Ovary (tissue), 3 donors: ENCODE results near the gene MCCD1.

Source experiments
- POLR2A ChIP-seq: fragments of 450-650 bp; IDR thresholded peaks from one replicate; pipeline ENCODE4 v1.6.1; 2017; ENCODE audit warnings: antibody characterized with exemption, mild to moderate bottlenecking, moderate library complexity
- TF ChIP-seq, protein P1 (sequence below), 3 donors: fragments of 450-650 bp in 2 of 3; fragments of 200-600 bp in 1 of 3; IDR thresholded peaks; one replicate each; pipeline versions ENCODE4 v1.5.1 to v1.8.0; 2016 to 2022; ENCODE audit warnings: antibody characterized with exemption in 3 of 3, mild to moderate bottlenecking in 1 of 3
- donor health status: DM: no; HTN: no; CAD: no.

DNA sequence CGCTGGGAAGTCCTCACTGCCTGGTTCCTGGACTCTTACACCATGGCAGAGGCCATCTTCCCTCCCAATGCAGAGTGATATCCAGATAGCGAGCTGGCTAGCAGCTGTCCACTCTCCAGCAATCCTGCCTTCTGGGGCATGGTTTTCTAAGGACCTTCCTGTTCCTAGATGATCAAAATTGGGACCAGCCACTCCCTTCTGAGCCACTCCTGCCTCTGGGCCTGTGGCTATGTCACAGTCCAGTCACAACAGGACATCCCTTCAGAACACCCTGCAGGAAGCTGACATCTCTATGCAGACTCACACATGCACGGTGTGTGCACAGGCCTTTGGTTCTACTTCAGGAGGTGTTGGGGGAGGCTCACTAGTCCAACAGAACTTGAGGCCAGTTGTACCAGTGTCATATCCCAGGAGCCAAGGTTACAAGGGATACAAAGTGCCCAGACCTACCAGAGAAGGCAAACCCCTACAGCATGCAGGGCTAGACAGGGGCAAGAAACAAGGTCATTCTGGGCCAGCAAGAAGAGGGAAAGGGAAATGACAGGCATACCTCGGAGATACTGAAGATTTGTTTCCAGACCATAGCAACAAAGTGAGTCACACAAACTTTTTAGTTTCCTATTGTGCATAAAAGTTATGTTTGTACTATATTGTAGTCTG lies 2.7 kb upstream of the MCCD1 start:
- TF ChIP-seq, protein P1, sequence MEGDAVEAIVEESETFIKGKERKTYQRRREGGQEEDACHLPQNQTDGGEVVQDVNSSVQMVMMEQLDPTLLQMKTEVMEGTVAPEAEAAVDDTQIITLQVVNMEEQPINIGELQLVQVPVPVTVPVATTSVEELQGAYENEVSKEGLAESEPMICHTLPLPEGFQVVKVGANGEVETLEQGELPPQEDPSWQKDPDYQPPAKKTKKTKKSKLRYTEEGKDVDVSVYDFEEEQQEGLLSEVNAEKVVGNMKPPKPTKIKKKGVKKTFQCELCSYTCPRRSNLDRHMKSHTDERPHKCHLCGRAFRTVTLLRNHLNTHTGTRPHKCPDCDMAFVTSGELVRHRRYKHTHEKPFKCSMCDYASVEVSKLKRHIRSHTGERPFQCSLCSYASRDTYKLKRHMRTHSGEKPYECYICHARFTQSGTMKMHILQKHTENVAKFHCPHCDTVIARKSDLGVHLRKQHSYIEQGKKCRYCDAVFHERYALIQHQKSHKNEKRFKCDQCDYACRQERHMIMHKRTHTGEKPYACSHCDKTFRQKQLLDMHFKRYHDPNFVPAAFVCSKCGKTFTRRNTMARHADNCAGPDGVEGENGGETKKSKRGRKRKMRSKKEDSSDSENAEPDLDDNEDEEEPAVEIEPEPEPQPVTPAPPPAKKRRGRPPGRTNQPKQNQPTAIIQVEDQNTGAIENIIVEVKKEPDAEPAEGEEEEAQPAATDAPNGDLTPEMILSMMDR (IDR thresholded peaks at IDR 0.05) = no peak
- TF ChIP-seq POLR2A = no peak
